ENCODE measurements around the gene ABCC3.

Gene ABCC3

GRCh38 chr17:50634224-50634914, at the start of gene ABCC3:
ABCC3 (plus strand) TSS chr17:50634881; CDS start chr17:50634937, 56 bp downstream.
- no peak for DNase-seq

- DNase-seq, result no peak
Observed at GRCh38 chr17:50585346-50585745, 49.3 kb upstream of the ABCC3 start.

GRCh38 chr17:50585891-50586290, 48.8 kb upstream of the ABCC3 start:
- DNase-seq, result no peak

- DNase-seq, result no peak
Observed at GRCh38 chr17:50586421-50587247, 48.0 kb upstream of the ABCC3 start.

- DNase-seq, result no peak
Observed at GRCh38 chr17:50587571-50587970, 47.1 kb upstream of the ABCC3 start.

GRCh38 chr17:50588391-50589049, 46.2 kb upstream of the ABCC3 start:
- DNase-seq, result no peak

GRCh38 chr17:50589095-50589705, 45.5 kb upstream of the ABCC3 start:
- no peak for DNase-seq

GRCh38 chr17:50590946-50591737, 43.5 kb upstream of the ABCC3 start:
- DNase-seq, result no peak

- DNase-seq, result peak; percentile 91
Observed at GRCh38 chr17:50593321-50593720, 41.4 kb upstream of the ABCC3 start.

- DNase-seq, result no peak
Observed at GRCh38 chr17:50594128-50594823, 40.4 kb upstream of the ABCC3 start.

- DNase-seq, result no peak
Observed at GRCh38 chr17:50594892-50595291, 39.8 kb upstream of the ABCC3 start.

- no peak for DNase-seq
Observed at GRCh38 chr17:50596191-50597037, 38.3 kb upstream of the ABCC3 start.

GRCh38 chr17:50598487-50598886, 36.2 kb upstream of the ABCC3 start:
- no peak for DNase-seq

- DNase-seq, result no peak
Observed at GRCh38 chr17:50599606-50600005, 35.1 kb upstream of the ABCC3 start.

- no peak for DNase-seq
Observed at GRCh38 chr17:50601823-50602375, 32.8 kb upstream of the ABCC3 start.

GRCh38 chr17:50602836-50603235, 31.8 kb upstream of the ABCC3 start:
- DNase-seq, result no peak

GRCh38 chr17:50603340-50603739, 31.3 kb upstream of the ABCC3 start:
- no peak for DNase-seq

- DNase-seq, result peak; percentile 55
Observed at GRCh38 chr17:50604513-50604912, 30.2 kb upstream of the ABCC3 start.

- no peak for DNase-seq
Observed at GRCh38 chr17:50605429-50605828, 29.3 kb upstream of the ABCC3 start.

- DNase-seq, result no peak
Observed at GRCh38 chr17:50607522-50608175, 27.0 kb upstream of the ABCC3 start.
